DMS 273 (cell line): ENCODE results near the gene ACAD11.
"Not testable (repeated sequence)": the region's sequence is repeated elsewhere in the genome, so short reads cannot be mapped to it uniquely, and the experiment has no call there.

Source experiments
- DNase-seq: peaks from one replicate; lab custom pipeline; 2025; ENCODE audit not compliant: unreplicated experiment; lab: John Stamatoyannopoulos, UW

ACAD11 gene

GRCh38 chr3:132600614-132601013, 59.0 kb downstream of the ACAD11 start:
- DNase-seq: peak; percentile 27

- no peak for DNase-seq
These were observed 61.4 kb downstream of the ACAD11 start for GRCh38 chr3:132598181-132598580.

DNA sequence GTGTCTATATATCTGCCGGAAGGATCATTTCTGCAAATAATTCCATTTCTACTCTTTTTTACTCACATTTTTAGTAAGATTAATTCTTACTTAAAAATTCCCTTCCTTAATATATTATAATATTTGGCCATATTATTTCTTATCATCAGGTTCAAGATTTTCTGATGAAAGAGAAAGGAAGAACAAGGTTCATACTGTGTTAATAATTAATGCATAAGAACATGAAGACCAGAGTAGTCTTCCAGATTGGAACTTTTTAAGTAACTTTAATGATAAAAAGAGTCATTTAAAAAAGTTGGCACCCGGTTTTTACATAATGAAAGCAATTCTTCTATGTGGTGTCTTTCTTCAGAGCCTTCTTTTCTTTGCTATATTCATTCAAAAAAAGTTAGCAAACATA, 61.9 kb downstream of the ACAD11 start:
- no peak for DNase-seq

- DNase-seq: no peak
These were observed 62.7 kb downstream of the ACAD11 start, which contains the start of gene ACKR4 for GRCh38 chr3:132596816-132597433. Gene ACKR4 (plus strand): TSS chr3:132597270. CDS start chr3:132600398, 3,128 bp downstream.

DNA sequence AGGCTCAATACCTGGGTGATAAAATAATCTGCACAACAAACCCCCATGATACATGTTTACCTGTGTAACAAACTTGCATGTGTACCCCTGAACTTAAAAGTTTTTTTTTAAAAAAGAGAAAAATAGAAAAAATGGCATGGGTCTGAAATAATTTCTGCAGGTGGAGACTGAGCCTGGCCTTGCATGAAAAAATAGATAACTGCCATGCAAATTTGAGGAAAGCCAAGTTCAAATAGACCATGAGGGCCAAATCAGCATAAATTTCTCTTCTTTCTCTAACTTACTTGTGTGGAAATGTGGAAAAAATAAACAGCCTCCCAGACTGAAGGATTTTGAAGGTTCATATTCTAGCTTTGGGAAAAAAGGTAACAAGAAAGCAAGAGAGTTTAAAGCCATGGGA, 63.3 kb downstream of the ACAD11 start:
- DNase-seq: no peak

- DNase-seq: no peak
These were observed 64.6 kb downstream of the ACAD11 start for GRCh38 chr3:132595014-132595413.

DNA sequence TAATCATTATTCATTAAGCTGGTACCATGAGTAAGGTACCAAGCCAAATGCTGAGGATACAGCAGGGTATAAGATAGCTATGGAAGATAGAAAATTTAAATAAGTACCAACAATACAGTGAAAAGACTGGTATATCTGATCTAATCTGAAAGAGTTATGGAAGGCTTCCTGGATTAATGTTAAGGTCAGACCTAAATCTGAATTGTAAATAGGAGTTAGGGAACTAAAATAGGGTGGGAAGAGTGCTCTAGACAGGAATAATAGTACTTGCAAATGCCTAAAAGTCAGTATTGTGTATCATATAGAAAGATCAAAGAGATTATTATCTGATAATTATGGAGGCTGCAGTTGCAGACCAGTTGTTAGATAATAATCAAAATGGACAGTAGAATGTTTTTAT, 65.1 kb downstream of the ACAD11 start:
- DNase-seq: no peak

GRCh38 chr3:132593947-132594323, 65.7 kb downstream of the ACAD11 start:
- no peak for DNase-seq

DNA sequence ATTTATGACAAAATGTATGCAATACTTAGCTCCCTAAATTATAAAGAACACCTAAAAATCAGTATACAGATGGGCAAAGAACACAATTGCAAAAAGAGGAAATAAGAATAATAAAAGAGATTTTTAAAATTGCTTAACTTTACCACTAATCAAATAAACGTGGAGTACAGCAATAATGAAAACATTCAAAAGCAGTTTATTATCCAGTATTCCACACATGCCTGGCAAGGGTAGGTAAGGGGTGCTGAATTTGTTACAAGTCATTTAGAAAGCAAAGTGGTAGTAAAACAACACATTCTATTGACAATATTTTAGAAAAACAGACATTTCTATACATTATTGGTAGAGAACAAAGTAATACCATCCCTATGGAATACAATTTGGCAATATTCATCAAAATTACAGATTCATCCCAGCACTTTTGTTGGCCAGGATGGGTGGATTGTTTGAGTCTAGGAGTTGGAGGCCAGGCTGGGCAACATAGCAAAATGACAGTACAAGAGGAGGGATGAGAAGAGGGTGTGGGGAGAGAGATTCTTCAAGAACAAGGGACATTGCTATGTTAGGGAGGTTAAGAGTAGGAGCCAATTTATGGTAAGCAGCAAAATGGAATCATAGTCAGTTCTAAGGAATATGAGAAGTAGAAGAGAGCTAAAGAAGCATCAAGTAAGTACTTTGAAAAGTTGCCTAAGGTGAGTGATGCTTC, 66.2 kb downstream of the ACAD11 start:
- DNase-seq: no peak

DNA sequence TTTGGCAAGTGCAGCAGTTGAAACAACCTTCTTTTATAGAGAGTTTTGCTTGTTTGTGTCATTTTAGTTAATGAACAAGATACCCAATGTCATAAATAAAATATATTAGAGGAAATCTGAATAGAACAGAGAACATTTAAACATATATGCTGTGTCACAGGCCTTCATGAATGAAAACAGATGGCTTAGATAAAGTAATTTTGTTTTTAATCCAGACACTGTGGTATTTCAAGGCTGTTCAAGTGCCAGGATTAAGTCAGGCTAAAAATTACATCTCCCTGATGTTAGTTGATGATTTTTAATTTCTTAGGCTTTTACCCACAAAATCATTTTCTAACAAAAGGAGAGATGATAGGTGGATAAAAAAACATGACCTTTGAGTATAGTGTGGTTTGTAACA, 67.4 kb downstream of the ACAD11 start:
- no peak for DNase-seq

- DNase-seq: no peak
These were observed 72.2 kb downstream of the ACAD11 start for GRCh38 chr3:132587401-132587800.

GRCh38 chr3:132573797-132574211, 85.8 kb downstream of the ACAD11 start:
- no peak for DNase-seq

DNA sequence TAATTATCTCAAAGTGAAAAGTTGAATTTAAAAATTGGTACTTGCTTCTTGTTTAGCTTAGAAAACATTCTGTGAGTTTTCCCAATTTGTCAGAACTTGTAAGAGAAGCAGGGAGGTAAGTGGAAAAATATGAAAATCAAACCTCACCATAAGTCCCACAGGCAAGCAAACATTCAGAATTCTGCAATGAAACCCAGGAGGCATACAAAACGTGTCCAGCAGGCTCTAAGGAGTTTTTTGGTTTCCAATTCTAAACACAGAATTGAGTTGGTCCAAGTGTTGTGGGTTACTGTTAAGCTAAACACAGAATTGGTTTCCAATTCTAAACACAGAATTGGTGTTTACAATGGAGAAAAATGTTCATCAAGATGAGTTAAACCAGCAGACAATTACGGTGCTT, 89.6 kb downstream of the ACAD11 start:
- DNase-seq: no peak

GRCh38 chr3:132569580-132569979, 90.0 kb downstream of the ACAD11 start:
- no peak for DNase-seq

DNA sequence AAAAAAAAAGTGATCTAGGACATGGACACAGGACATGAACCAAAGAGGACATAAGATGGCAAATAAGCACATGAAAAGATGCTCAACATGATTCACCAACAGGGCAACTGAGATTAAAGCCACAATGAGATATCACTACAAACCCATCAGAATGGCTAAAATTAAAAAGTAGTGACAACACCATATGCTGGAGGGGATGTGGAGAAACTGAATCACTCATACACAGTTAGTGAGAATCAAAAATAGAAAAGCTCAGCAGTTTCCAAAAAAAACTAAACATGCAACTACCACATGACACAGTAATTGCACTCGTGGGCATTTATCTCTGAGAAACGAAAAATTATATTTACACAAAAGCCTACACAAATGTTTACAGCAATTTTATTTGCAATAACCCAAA, 90.5 kb downstream of the ACAD11 start:
- DNase-seq: no peak

DNA sequence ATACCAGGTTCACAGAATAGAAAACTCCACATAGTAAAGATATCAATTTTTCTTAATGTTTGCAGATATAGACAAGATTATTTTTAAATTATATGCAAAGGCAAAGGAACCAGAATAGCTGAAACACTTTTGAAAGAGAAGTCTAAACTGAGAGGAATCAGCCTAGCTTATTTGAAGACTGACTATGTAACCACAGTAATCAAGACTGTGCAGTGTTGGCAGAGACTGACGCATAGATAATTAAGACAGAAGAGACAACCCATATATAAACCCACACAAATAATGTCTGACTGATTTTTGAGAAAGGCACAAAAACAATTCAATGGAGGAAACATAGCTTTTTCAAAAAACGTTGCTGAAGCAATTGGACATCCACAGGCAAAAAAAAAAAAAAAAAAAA, 91.2 kb downstream of the ACAD11 start:
- DNase-seq: no peak

DNA sequence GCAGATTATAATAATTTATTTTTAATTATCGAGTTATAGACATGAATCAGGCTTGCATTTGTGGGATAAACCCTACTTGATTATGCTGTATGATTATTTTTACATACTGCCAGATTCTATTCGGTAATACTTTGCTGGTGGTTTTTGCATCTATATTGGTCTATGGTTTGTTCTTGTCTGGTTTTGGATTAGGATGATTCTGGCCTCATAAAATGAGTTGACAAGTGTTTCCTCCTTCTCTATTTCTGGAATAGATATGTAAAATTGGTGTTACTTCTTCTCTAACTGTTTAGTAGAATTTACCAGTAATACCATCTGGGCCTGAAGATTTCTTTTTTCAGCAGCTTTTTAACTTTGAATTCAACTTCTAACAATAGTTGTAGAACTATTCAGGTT, 95.5 kb downstream of the ACAD11 start:
- no peak for DNase-seq

- no peak for DNase-seq
These were observed 96.1 kb downstream of the ACAD11 start for GRCh38 chr3:132563420-132564069.

DNA sequence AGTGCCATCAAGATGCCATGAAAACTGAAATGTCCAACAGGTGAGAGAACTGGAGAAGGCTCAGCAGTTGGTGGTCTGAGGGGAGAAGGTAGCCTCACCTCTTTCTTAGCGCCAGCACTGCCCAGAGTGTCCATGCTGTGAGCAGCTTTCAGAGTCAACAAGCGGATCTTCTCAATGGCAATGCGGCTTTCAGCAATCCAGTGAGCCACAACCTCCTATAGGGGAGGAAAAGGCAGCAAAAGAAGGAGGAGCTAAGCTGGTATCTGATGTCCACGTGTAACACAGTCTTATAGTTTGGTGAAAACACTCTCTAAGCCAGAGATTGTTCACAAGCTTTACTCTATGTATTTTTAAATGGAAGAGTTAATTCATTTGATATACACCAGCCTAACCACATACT, 98.6 kb downstream of the ACAD11 start:
- no peak for DNase-seq

DNA sequence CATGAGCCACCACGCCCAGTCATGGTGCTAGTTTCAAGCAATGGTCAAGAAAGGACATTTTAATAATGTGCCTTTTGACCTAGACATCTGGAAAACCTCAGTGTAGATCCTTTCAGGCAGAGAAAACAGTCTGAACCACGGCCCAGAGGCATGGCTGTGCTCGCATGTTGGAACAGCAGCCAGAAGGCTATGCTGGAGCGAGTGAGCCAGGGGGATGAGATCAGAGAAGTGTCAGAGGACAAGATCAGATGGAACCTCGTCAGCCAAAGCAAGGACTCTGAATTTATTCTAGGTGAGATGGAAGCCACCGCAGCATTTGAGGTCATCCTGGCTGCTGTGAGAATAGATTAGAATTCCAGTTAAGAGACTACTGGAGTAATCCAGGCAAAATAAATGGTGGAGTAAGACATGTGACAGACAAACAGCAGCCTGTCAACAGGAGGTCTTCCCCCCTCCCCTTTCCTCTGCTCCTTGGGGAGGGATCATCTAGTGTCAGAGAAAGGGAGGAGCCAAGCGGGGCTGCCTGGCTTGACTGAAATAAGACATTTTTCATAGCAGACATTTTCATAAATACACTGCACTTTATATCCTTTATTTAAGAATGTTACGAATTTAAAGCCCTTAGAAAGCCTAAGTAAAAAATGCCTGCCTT, 103.0 kb downstream of the ACAD11 start:
- DNase-seq: peak; percentile 30

DNA sequence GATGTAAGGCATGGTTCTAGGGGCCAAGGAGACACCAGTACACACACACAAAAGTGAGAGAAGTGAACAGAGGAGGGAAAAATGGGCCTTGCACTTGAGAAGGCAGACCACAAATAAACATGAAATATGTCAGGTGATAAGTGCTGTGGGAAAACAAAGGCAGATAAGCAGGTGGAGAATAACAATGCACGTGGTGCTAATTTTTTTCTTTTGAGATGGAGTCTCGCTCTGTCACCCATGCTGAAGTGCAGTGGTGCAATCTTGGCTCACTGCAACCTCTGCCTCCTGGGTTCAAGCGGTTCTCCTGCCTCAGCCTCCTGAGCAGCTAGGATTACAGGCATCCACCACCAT, 103.6 kb downstream of the ACAD11 start:
- not testable (repeated sequence) for DNase-seq
